Liver (tissue), 9 donors: ENCODE data around the gene SLC5A6. TPM values are rescaled to one million over a fixed set of nuclear protein-coding genes. Genes with fewer than 3 reads are reported as not detected.
A peak's percentile ranks its signal among the peaks of the same experiment; 100 is the strongest.

ENCODE experiments used
- DNase-seq: peaks from one replicate; pipeline ENCODE4 v3.0.0-alpha.2; 2017; ENCODE audit warnings: low spot score
- H3K27ac ChIP-seq, 2 donors: one replicate each; pipeline ENCODE4 v1.7.0; 2013; ENCODE audit warnings: inconsistent platforms in 2 of 2, low read length in 2 of 2, control low read depth in 1 of 2, low read depth in 1 of 2, mild to moderate bottlenecking in 1 of 2
- H3K27me3 ChIP-seq, 4 donors: one replicate each; pipeline versions ENCODE4 v1.6.1 to v1.7.0; 2013; ENCODE audit warnings: low read length in 3 of 4, inconsistent platforms in 1 of 4, mild to moderate bottlenecking in 1 of 4, moderate library complexity in 1 of 4; ENCODE audit not compliant: control insufficient read depth in 4 of 4, insufficient read depth in 4 of 4
- H3K36me3 ChIP-seq, 4 donors: one replicate each; pipeline versions ENCODE4 v1.6.1 to v1.7.0; 2013; ENCODE audit warnings: low read length in 3 of 4, mild to moderate bottlenecking in 3 of 4, low read depth in 1 of 4, moderate library complexity in 1 of 4; ENCODE audit not compliant: control insufficient read depth in 4 of 4, insufficient read depth in 3 of 4
- H3K4me1 ChIP-seq, 4 donors: one replicate each; pipeline versions ENCODE4 v1.6.1 to v1.7.0; 2013; ENCODE audit warnings: low read length in 3 of 4, mild to moderate bottlenecking in 3 of 4, moderate library complexity in 1 of 4; ENCODE audit not compliant: control insufficient read depth in 4 of 4, insufficient read depth in 4 of 4
- H3K4me3 ChIP-seq, 3 donors: one replicate each; pipeline versions ENCODE4 v1.6.1 to v1.7.0; 2013; ENCODE audit warnings: low read length in 3 of 3, control low read depth in 1 of 3, low read depth in 1 of 3, mild to moderate bottlenecking in 1 of 3
- H3K9ac ChIP-seq, 2 donors: one replicate each; pipeline ENCODE4 v1.7.0; 2013; ENCODE audit warnings: low read length in 2 of 2, mild to moderate bottlenecking in 2 of 2, moderate library complexity in 2 of 2, control low read depth in 1 of 2, low read depth in 1 of 2
- H3K9me3 ChIP-seq, 4 donors: one replicate each; pipeline versions ENCODE4 v1.6.1 to v1.7.0; 2013; ENCODE audit warnings: low read length in 3 of 4; ENCODE audit not compliant: control insufficient read depth in 4 of 4
- EGR1 ChIP-seq, 2 donors: IDR thresholded peaks; 2 replicates each; pipeline ENCODE4 v1.6.1; 2016 to 2018; ENCODE audit warnings: antibody characterized with exemption in 2 of 2, low read depth in 2 of 2
- FOXA2 ChIP-seq: IDR thresholded peaks from 2 replicates; pipeline ENCODE4 v1.6.1; 2016; ENCODE audit warnings: antibody characterized with exemption
- GABPA ChIP-seq, 2 donors: IDR thresholded peaks in 1 of 2; conservative IDR thresholded peaks in 1 of 2; 2 replicates each; pipeline ENCODE4 v1.6.1; 2016; ENCODE audit warnings: antibody characterized with exemption in 2 of 2, mild to moderate bottlenecking in 1 of 2, moderate library complexity in 1 of 2
- HNF4A ChIP-seq, 2 donors: conservative IDR thresholded peaks; 2 replicates each; pipeline ENCODE4 v1.6.1; 2016; ENCODE audit warnings: antibody characterized with exemption in 2 of 2, mild to moderate bottlenecking in 2 of 2
- HNF4G ChIP-seq: IDR thresholded peaks from 2 replicates; pipeline ENCODE4 v1.6.1; 2016; ENCODE audit warnings: antibody characterized with exemption
- JUND ChIP-seq, 2 donors: IDR thresholded peaks; 2 replicates each; pipeline ENCODE4 v1.6.1; 2016; ENCODE audit warnings: antibody characterized with exemption in 2 of 2
- NR2F2 ChIP-seq: IDR thresholded peaks from 2 replicates; pipeline ENCODE4 v1.6.1; 2016; ENCODE audit warnings: antibody characterized with exemption
- RAD21 ChIP-seq, 2 donors: IDR thresholded peaks; 2 replicates each; pipeline ENCODE4 v1.6.1; 2016; ENCODE audit warnings: antibody characterized with exemption in 2 of 2, mild to moderate bottlenecking in 2 of 2
- RXRA ChIP-seq, 2 donors: IDR thresholded peaks; 2 replicates each; pipeline ENCODE4 v1.6.1; 2017 to 2018; ENCODE audit warnings: antibody characterized with exemption in 2 of 2, mild to moderate bottlenecking in 1 of 2
- SP1 ChIP-seq: IDR thresholded peaks from 2 replicates; pipeline ENCODE4 v1.6.1; 2018; ENCODE audit warnings: antibody characterized with exemption, mild to moderate bottlenecking
- YY1 ChIP-seq: IDR thresholded peaks from 2 replicates; pipeline ENCODE4 v1.6.1; 2016; ENCODE audit warnings: antibody characterized with exemption, mild to moderate bottlenecking
- WGBS: extraction: QIAGEN DNeasy Blood & Tissue Kit; methylation state at CpG from one replicate; pipeline ENCODE4 v1.1.7; 2013; 5-methylcytosine and 5-hydroxymethylcytosine counted together
- polyA plus RNA-seq, 2 donors: library from polyadenylated mRNA; stranded (reverse) in 1 of 2; unstranded in 1 of 2; fragments of 200-250 nt in 1 of 2; fragments of >200 nt in 1 of 2; fragmentation: Nextera tagmentation in 1 of 2; extraction: Ambion mirVana in 1 of 2; gene quantifications; one replicate each; pipeline versions ENCODE4 v1.2.1 to v1.2.3, GENCODE V29; 2013 to 2015
- total RNA-seq, 2 donors: library from RNA; depleted of rRNA; stranded (reverse); fragments of >200 nt; gene quantifications; one replicate each; pipeline ENCODE4 v1.2.3, GENCODE V29; 2014
- TF ChIP-seq, protein P1 (sequence below): IDR thresholded peaks from 2 replicates; pipeline ENCODE4 v1.6.1; 2016; ENCODE audit warnings: antibody characterized with exemption
- TF ChIP-seq, protein P2 (sequence below): IDR thresholded peaks from 2 replicates; pipeline ENCODE4 v1.6.1; 2016; ENCODE audit warnings: antibody characterized with exemption
- TF ChIP-seq, protein P3 (sequence below): IDR thresholded peaks from 2 replicates; pipeline ENCODE4 v1.6.1; 2016; ENCODE audit warnings: antibody characterized with exemption, mild to moderate bottlenecking
- donor health status: healthy.
- donor health status: healthy.
- donor health status: healthy.
- donor health status: healthy.
- donor health status: healthy.

The SLC5A6 gene
- total and polyA plus RNA-seq, 4 donors, result 12.5 to 217 (median 73.0) TPM

DNA sequence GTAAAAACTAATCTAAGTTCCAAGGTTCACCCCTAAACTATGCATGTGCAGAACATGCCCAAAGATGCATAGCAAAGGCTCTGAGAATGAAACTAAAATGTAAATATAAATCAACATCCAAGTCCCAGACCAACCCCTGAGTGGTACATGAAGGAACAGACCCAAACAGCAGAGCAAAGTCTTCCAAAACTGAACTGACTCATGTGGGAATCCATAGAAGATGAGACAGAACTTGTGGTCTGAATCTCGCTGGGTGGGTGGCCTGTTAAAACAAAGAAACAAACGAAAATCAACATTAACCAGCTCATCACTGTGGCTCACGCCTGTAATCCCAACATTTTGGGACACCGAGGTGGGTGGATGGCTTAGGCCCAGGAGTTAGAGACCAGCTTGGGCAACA is 29.7 kb downstream of the SLC5A6 start:
- Histone ChIP-seq H3K9me3 (no peaks in the 10 kb centered on the region), H3K27me3 (no peaks in the 10 kb centered on the region), H3K4me3 (no peak overlapping the region), H3K9ac (no peak overlapping the region), H3K36me3 (no peaks in the 10 kb centered on the region), H3K4me1 (peaks cover 16 to 45% (median 26%) of the 10 kb centered on the region in 4 donors), H3K27ac (peak overlapping the region in 1 of 2 donors; percentile 28)
- WGBS, result 89% methylated on average over 4 of the region's 4 CpGs
- TF ChIP-seq HNF4G, result no peak
- TF ChIP-seq, protein P1, sequence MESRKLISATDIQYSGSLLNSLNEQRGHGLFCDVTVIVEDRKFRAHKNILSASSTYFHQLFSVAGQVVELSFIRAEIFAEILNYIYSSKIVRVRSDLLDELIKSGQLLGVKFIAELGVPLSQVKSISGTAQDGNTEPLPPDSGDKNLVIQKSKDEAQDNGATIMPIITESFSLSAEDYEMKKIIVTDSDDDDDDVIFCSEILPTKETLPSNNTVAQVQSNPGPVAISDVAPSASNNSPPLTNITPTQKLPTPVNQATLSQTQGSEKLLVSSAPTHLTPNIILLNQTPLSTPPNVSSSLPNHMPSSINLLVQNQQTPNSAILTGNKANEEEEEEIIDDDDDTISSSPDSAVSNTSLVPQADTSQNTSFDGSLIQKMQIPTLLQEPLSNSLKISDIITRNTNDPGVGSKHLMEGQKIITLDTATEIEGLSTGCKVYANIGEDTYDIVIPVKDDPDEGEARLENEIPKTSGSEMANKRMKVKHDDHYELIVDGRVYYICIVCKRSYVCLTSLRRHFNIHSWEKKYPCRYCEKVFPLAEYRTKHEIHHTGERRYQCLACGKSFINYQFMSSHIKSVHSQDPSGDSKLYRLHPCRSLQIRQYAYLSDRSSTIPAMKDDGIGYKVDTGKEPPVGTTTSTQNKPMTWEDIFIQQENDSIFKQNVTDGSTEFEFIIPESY, result no peak
- no peak for TF ChIP-seq NR2F2
- TF ChIP-seq SP1, result no peak
- no peak for TF ChIP-seq GABPA (IDR thresholded peaks at IDR 0.05 in 1 of 2, conservative IDR thresholded peaks at IDR 0.05 in 1 of 2)
- TF ChIP-seq, protein P2, sequence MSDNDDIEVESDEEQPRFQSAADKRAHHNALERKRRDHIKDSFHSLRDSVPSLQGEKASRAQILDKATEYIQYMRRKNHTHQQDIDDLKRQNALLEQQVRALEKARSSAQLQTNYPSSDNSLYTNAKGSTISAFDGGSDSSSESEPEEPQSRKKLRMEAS, result no peak
- no peak for TF ChIP-seq EGR1 (IDR thresholded peaks at IDR 0.05; ENCODE audit: low read depth in 2 of 2)
- no peak for TF ChIP-seq RAD21 (IDR thresholded peaks at IDR 0.05)
- DNase-seq, result no peak

DNA sequence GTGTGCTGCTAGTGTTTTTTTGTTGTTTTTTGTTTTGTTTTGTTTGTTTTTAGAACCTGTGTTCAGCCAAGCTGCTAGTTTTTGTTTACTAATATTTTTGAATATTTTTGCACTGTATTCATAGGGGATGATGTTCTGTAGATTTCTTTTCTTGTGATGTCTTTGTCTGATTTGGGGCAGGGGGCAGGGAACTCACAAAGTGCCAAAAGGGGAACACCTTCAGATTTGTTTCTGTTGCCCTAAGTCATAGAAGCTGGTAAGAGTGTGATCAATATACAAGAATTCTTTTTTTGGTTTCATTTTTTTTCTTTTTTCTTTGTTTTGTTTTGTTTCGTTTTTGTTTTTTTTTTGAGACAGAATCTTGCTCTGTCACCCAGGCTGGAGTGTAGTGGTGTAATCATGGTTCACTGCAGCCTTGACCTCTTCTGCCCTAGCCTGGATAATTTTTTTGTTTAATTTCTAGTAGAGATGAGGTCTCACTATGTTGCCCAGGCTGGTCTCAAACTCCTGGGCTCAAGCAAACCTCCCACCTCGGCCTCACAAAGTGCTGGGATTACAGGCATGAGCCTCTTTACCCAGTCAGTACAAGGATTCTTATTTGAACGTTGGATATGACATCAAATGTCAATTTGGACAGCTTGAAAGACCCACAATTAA is 32.6 kb downstream of the SLC5A6 start:
- no peak overlapping the region for H3K4me3 ChIP-seq
- peak overlapping the region; percentile 31 to 45 for H3K9ac ChIP-seq
- DNase-seq, result no peak
- H3K4me1 ChIP-seq, result peaks cover 12 to 32% (median 17%) of the 10 kb centered on the region in 4 donors
- H3K36me3 ChIP-seq, result no peaks in the 10 kb centered on the region
- H3K27me3 ChIP-seq, result no peaks in the 10 kb centered on the region
- TF ChIP-seq FOXA2 (no peak), NR2F2 (peak; percentile 43), SP1 (peak; percentile 43), JUND (IDR thresholded peaks at IDR 0.05) (no peak), YY1 (no peak), RXRA (IDR thresholded peaks at IDR 0.05) (peak; percentile 72 to 75), HNF4G (no peak), HNF4A (conservative IDR thresholded peaks at IDR 0.05) (peak; percentile 31 to 49)
- TF ChIP-seq, protein P3, sequence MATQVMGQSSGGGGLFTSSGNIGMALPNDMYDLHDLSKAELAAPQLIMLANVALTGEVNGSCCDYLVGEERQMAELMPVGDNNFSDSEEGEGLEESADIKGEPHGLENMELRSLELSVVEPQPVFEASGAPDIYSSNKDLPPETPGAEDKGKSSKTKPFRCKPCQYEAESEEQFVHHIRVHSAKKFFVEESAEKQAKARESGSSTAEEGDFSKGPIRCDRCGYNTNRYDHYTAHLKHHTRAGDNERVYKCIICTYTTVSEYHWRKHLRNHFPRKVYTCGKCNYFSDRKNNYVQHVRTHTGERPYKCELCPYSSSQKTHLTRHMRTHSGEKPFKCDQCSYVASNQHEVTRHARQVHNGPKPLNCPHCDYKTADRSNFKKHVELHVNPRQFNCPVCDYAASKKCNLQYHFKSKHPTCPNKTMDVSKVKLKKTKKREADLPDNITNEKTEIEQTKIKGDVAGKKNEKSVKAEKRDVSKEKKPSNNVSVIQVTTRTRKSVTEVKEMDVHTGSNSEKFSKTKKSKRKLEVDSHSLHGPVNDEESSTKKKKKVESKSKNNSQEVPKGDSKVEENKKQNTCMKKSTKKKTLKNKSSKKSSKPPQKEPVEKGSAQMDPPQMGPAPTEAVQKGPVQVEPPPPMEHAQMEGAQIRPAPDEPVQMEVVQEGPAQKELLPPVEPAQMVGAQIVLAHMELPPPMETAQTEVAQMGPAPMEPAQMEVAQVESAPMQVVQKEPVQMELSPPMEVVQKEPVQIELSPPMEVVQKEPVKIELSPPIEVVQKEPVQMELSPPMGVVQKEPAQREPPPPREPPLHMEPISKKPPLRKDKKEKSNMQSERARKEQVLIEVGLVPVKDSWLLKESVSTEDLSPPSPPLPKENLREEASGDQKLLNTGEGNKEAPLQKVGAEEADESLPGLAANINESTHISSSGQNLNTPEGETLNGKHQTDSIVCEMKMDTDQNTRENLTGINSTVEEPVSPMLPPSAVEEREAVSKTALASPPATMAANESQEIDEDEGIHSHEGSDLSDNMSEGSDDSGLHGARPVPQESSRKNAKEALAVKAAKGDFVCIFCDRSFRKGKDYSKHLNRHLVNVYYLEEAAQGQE, result no peak
- TF ChIP-seq, protein P2, result no peak
- H3K27ac ChIP-seq, result peak overlapping the region; percentile 92 to 97
- 30% methylated on average over 3 of the region's 3 CpGs for WGBS
- H3K9me3 ChIP-seq, result no peaks in the 10 kb centered on the region
